Pons (tissue), 1 donor: ENCODE measurements around the gene SPIN2A.
"Not testable (repeated sequence)": the region's sequence is repeated elsewhere in the genome, so short reads cannot be mapped to it uniquely, and the experiment has no call there.

Experiments
- DNase-seq: peaks from one replicate; pipeline ENCODE4 v3.0.0-alpha.2; 2016; ENCODE audit warnings: low spot score

SPIN2A gene

DNA sequence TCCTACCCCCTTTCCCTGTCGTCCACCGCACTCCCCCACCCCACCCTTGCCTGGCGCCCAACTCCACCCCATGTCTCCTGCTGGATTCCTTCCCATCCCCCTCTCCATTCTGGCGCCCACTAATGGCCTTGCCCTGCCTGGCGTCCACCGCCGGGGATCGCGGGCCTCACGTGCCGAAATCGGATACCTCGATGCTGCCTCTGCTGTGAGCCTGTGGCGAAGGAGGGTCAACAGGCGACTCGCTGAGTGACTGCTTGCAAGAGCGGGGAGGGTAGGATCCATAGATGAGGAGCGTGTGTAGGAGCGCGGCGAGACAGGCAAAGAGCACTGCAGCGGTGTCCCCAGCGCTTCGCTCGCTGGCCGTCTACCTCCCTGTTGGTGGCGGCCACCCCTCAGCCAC lies at the start of gene SPIN2A:
Gene SPIN2A, minus strand, starts transcription at position 325 of the 400 bp plus-strand sequence. CDS start 800 bp downstream, outside the sequence.
- DNase-seq, result not testable (repeated sequence)

DNA sequence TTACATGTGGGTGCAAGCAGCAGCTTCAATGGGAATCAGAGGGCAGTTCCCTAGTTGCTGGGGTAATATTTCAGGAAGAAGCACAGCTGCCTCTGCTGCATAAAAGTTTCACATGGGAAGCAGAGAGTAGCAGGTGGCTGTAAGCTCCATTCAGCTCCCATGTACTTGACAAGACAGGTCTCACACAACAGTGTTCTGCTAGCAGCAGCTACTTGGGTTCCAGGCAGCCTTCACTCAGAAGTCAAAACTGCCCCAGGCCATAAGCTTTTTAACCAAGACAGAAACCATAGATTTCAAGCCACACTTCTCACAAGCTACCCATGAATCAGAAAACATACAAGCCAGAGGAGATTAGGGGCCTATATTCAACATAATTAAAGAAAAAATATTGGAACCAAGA lies 41.4 kb upstream of the SPIN2A start:
- DNase-seq, result no peak

- no peak for DNase-seq
These were observed 39.9 kb upstream of the SPIN2A start for GRCh38 chrX:57177070-57177469.

- DNase-seq, result peak; percentile 2
These were observed 35.3 kb upstream of the SPIN2A start for GRCh38 chrX:57172544-57172943.

GRCh38 chrX:57156397-57157049 lies 19.3 kb upstream of the SPIN2A start:
- peak; percentile 38 for DNase-seq

DNA sequence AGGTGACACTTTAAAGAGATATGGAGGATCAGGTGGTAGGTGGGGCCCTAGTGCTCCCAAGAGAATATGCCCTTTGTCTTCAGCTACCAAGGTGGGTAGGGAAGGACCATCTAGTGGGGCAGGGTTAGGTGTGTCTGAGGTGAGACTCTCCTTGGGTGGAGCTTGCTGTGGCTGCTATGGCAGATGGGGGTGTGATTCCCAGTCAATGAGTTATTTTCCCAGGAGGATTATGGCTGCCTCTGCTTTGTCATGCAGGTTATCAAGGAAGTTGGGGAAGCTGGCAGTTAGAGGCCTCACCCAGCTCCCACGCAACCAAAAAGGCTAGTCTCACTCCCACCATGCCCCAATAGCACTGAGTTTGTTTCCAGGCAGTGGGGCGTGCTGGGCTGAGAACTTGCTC lies 18.0 kb upstream of the SPIN2A start:
- DNase-seq, result no peak

GRCh38 chrX:57152222-57152621 lies 15.0 kb upstream of the SPIN2A start:
- DNase-seq, result not testable (repeated sequence)

DNA sequence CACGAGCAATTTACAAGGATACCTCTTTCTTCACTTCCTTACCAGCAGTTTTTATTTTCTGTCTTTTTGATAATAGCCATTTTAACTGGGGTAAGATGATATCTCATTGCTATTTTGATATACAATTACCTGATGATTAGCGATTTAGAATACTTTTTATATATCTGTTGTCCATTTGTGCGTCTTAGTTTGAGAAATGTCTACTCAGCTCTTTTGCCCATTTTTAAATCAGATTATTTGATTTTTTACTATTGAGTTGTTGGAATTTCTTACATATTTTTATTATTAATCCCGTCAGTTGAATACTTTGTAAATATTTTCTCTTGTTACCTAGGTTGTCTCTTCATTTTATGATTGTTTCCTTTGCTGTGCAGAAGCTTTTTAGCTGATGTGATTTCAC lies 1.5 kb upstream of the SPIN2A start:
- DNase-seq, result no peak

DNA sequence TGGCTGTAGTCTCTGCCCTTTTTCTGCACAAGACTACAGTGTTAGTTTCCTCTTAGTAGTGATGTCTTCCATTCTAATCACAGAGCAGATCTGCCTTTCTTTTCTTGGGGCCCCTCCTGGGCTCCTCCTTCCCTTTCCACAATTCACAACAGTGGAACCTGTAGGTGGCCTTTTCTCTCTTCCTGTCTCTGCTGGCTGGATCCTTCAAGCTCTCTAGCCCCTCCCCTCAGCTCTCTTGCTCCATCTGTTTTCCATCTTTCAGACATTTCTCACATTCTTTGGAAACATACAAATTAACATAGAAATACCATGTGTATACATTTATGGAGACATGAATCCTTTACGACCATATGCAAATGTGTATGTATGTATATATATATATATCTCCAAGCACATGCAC lies 304 bp upstream of the SPIN2A start:
- no peak for DNase-seq

DNA sequence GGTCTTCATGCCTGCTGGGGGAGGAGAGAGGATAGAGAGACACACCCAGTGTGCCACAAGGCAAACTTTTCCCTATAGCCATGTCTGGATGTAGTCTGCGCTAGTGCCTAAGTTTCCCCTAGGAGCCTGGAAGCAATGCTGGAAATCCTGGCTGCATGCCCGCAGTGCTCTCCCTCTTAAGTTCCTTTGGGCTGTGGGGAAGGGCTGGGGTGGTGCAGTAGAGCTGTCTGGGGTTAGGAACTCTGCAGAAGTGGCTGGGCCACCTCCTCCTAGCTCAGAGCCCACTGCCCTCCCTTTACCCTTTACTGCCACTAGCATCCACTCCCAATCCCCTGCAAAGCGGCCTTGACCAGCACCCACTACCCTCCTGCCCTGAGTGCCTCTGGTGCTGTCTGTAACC lies 608 bp downstream of the SPIN2A start:
- not testable (repeated sequence) for DNase-seq

- no peak for DNase-seq
These were observed 1.9 kb downstream of the SPIN2A start for GRCh38 chrX:57135287-57135686.

DNA sequence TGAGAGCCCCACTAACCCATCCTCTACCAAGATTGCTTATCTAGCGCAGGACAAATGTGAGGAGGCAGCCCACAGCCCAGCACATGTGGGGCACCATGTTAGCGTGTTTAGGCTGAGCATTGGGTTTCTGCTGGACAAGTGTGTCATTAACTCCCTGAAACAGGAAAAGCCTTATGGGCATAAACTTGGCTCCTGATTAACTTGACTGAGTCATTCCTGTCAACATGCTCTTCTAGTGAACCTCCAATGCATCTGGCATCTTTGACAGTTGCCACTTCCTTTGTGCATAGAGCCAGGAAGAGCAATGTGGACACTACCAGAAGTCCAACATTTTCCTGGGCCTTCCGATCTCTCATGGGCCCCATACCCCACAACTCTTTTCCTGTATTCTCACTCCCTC lies 2.5 kb downstream of the SPIN2A start:
- DNase-seq, result no peak

- DNase-seq, result no peak
These were observed 3.5 kb downstream of the SPIN2A start for GRCh38 chrX:57133706-57134105.

DNA sequence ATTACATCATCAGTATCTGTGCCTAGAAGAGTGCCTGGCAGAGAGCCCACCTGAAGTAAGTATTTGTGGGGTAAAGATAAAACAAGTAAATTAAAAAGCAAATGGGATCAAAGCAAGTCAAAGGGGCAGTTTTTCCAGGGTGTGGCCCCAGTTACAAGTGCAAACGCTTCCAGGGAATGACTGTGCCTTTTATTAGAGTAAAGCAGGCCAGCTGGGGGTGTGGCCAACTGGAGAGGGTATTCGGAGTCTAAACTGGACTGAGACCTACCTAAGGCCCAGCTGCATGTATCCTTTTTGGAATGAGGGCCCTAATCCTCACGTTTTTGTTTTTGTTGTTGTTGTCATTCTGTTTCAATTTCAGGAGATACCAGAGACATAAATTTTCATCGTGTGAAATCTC lies 3.9 kb downstream of the SPIN2A start:
- not testable (repeated sequence) for DNase-seq

DNA sequence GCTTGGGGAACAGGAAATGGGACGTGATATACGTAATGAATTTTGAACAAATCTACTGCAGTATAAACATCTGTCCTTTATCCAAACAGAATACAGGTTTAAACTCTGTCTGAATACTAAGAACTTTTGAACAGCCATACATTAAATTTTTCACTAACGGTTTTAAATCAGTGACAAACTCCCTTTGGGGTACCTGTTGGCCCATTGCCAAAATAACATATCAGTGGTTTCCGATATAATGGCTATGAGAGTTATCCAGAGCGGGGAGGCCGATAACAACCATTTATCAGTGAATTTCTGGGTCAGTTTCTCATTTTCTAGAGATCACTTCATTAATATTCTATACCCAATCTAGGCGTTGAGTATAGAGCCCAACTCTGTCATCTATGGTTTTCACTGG lies 5.2 kb downstream of the SPIN2A start:
- no peak for DNase-seq

DNA sequence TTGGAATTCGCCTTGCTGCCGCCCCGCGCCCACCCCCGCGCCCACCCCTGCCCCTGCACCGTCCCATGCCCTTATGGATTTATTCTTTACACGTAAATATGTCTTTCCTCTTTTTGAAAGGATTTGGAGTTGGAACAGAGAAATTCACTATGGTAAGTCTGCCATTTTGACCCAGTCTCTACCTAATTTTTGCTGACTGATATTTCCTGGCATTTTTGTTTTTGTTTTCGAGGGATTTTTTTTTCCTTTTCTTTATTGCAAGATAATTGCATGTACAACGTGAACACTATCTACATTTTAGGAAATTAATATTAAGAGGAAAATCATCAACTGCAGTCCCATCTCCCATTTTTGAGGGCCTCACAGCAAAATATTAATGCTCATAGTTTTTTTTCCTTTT lies 15.4 kb downstream of the SPIN2A start:
- DNase-seq, result no peak

GRCh38 chrX:57121162-57121755 lies 15.9 kb downstream of the SPIN2A start, which contains the start of gene SPIN2B:
Gene SPIN2B (minus strand): TSS chrX:57121548.
- DNase-seq, result peak; percentile 63

GRCh38 chrX:57120619-57121161 lies 16.5 kb downstream of the SPIN2A start:
- not testable (repeated sequence) for DNase-seq

DNA sequence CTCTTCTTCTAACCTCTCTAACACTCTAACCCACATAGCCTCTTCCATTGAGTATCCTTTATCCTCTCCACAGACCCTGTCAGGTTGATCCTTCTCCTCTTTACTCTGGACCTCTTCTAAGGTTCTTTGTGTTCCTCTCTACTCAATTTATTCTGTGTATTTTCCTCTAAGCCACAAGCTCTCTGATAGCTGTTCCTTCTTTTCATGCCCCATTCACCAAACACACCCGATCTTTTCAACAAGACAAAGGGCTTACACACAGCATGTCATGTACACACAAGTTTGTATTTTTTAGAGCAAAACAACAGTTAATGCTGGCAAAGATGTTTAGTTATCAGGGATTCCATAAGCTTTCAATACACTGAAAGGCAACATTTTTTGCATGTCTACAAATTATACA lies 17.8 kb downstream of the SPIN2A start:
- DNase-seq, result peak; percentile 53

GRCh38 chrX:57117566-57117965 lies 19.6 kb downstream of the SPIN2A start:
- DNase-seq, result not testable (repeated sequence)

DNA sequence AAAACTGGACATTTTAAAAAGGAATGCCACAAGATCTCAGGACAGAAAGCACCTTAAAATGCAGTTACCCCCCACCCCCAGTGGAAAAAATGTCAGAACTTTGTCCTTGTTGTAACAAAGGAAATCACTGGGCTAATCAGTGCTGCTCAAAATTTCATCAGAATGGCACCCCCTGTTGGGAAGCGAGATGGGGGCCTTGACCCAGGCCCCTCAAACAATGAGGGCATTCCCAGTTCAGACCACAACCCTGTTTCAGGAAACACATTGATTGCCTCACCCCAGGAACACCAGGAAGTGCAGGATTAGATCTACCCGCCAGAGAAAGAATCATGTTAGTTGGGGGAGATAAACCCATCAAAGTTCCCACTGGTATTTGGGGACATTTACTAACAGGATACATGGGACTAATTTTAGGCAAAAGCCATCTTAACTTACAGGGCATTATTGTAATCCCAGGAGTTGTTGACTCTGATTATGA lies 32.2 kb downstream of the SPIN2A start:
- DNase-seq, result no peak

- no peak for DNase-seq
These were observed 32.8 kb downstream of the SPIN2A start for GRCh38 chrX:57104406-57104805.

- no peak for DNase-seq
These were observed 33.7 kb downstream of the SPIN2A start for GRCh38 chrX:57103489-57103888.
